HG03025 (cell line): ENCODE results near the gene SPTLC2.

Experiments used
- ATAC-seq: cut with Tn5 transposase; IDR thresholded peaks from one replicate; pipeline ENCODE4 v1.9.1; 2021; ENCODE audit warnings: mild to moderate bottlenecking, moderate library complexity; ENCODE audit not compliant: unreplicated experiment, low FRiP score

SPTLC2 gene

DNA sequence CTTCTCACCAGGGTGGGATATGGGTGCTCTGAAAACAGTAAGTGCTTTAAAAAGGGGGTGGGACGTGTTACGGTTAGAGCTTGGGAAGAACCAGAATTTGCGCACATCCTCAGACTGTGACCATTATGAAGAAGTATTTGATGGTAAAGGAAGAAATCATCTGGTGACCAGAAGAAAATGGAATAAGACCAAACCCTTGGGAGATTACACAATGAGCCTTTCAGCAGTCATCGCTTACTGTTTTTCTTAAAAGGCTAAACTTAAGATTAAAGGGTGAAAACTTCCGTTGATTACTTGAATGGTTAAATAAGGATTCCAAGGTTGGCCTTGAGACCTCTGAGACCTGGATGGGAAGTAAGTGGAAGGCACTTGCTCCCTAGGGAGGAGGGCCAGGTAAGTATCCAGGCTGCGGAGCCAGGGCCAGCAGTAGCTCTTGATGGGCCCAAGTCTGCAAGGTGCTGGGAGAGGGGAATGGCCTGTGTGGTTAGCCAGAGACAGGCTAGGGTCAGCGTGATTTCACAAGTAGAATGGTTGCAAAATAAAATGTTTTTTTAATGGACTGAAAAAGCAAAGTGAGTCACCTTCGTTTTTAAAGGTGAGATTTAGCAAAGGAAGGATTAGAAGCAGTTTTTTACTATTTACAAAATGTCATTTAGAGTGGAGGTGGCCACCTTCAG, 104.8 kb downstream of the SPTLC2 start:
- ATAC-seq = no peak

DNA sequence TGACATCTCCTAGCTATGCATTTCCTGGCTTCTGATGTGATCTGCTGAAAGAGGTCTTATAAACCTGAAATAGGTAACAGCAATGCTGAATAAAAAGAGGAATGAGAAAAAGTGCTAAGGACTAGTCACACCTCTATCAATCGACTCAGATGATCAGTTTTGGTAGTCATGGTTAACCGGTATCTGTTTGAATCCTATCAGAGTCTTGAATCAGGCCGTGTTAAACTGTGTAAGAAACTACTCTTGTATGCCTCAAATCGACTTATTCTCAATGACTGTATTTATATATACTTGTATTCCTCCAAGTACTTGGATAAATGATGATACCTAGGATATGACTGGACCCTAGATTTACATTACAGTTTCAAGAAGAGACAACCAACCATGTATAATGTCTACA, 107.1 kb downstream of the SPTLC2 start:
- ATAC-seq = no peak

DNA sequence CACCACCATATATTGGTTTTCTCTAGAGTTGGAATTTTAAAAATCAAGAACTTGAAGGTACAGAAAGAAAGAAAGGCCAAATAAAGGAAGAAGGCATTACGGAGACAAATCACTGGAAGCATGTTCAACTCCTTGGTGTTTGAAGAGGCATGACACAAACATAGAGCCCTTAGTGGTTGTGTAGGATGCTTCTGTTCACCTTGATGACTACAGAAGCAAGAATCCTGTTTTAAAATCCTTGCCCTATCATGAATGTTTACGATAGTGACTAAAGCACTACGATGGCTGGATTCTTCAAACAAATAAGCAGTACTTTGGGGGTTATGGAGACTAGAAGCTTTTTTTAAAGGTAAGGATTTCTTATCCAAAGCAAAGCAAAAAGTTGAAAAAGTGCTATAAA, 107.6 kb downstream of the SPTLC2 start:
- ATAC-seq = no peak

DNA sequence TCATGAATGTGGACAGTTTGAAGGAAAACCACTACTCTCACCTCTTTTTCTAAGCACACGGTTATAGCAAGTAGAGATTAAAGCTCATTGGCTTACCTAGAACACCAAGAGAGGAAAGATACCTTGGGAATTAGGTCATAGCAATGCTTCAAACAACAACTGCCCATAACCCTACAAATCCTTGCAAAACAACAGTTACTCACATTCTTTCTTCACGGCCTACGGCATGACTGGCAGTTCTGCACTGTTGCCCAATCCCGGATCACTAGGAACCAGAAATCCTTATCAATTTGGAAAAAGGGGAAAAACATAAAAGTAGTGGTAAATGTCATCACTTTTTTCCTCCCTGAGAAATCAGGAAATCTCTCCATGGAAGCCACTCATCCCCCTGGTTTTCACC, 108.2 kb downstream of the SPTLC2 start:
- ATAC-seq = no peak

DNA sequence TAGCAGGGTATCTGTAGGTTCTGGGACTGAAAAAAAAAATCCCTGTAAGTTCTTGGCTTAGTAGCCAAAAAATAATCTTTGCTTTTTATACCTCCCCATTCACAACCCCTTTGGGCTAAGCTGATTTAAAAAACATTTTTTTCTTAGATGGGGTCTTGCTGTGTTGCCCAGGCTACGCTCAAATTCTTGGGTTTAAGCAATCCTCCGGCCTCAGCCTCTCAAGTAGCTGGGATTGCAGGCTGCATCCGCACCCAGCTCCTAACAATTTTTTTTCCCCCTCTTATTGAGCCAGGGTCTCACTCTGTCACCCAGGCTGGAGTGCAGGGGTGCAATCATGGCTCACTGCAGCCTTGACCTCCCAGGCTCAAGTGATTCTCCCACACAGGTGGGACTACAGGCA, 108.7 kb downstream of the SPTLC2 start:
- no peak for ATAC-seq

DNA sequence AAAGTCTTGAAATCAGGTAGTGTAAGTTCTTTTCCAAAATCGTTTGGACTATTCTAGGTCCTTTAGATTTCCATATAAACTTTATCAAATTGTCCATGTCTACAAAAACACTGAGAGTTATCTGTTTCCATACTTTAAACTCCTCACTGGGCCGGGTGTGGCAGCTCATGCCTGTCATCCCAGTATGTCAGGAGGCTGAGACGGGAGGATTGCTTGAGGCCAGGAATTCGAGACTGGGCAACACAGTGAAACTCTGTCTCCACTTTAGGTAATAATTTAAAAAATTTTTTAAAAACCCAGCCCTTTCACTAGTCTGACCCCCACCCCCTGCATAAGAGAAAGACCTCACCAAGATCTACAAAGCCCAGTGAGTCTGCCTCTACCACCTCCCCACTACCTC, 111.4 kb downstream of the SPTLC2 start:
- no peak for ATAC-seq

DNA sequence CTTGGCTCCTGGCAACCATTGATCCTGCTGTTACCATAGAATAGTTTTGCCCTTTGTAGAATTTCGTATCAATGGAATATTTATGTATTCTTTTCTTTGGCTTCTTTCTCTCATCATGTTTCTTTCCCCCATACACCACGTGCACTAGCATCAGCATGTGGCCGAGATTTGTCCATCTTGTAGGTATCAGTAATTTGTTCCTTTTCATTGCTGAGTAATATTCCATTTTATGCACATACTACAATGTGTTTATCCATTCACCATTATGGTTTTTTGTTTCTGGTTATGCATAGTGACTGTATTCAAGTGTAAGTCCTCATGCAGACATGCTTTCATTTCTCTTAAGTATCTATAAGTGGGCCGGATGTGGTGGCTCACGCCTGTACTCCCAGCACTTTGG, 113.3 kb downstream of the SPTLC2 start:
- no peak for ATAC-seq

DNA sequence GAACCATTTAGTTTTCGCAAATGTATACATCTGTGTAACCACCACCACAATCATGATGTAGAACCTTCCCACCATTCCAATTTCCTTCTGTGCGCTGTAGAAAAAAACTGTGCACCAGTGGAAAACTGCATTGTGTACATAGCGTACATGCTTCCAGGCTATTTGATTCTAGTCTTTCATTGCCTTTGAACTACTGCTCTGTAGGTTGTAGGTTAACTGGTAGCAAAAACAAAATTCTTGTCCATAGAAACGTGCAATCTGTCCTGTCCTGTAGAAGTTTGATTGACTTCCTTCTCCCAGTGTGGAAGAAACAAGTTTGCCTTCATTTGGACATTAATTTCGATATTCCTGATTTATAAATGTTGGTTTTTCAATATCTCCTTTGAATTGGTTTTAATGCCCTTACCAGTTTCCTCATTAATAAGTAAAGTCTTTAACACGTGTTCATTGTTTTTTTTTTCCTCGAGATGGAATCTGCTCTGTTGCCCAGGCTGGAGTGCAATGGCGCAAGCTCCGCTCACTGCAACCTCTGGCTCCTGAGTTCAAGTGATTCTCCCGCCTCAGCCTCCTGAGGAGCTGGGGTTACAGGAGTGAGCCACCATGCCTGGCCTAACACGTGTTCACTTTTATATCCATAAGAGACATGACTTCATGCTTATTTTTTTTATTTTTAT, 114.2 kb downstream of the SPTLC2 start:
- no peak for ATAC-seq

DNA sequence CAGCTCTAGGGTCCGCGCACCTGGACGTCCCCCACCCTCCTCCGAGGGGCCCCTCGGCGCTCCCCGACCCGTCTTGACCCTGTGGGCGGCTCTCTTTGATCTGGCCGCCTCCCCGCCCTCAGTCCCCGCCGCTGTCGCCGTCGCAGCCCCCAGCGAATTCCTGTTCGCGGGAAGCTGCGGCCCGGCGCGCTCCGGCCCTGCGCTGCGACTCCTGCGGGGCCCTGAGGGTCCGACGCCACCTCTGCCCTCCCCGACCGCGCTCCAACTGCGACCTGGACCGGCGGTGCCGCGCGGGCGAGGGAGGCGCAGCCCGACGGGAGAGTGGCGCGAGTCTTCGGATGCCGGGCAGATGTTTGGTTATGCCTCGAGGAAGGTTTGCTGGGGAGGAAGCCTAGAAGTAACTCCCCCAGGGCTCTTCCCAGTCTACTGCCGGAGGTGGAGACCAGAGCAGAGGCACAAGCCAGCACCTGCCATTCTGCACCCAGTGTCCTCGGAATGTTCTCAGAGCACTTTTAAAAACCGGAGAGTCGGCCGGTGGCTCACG, 117.4 kb downstream of the SPTLC2 start:
- ATAC-seq = peak; percentile 20

DNA sequence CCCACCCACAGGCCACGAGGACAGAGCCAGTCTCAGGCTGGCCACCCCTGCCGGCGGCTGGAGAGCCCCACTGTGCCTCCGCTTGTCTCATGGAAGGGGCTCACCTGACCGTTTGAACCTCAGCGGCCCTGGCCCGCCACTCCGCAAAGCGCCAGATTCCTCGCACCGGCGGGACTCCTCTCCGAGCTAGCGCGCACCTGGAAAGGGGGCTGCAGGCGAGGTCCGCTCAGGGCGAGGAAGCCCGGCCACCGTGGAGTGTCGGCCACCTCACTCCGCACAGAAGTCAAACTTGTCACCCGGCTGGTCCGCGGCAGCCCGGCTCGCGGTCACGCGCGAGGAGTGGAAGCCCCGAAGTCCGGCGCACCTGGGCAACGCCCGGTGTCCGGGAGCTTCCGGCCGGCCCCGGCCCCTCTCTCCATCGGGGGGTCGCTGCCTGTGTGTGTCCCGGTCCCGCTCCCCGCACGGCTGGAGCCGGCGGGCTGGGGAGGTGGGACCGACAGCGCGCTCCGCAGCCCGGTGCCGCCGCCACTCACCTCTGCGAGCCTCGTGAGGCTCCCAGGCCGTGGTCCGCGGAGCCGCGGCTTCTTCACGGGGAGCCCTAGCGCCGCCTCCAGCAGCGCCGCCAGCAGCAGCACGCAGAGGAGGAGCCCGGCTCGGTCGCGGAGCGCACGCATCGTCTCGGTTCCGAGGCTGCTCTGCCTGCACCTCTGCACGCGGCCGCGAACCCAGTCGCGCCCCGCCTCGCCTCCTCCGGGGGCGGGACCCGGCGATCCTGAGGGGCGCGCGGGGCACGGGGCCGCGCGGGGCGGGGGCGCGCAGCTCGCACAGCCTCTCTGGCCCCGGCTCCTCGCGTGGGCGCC, 118.1 kb downstream of the SPTLC2 start, which contains the start of gene ISM2:
ISM2 (minus strand) TSS at position 697 of the 860 bp plus-strand sequence; CDS start at position 674, 23 bp downstream.
- ATAC-seq = peak; percentile 66

DNA sequence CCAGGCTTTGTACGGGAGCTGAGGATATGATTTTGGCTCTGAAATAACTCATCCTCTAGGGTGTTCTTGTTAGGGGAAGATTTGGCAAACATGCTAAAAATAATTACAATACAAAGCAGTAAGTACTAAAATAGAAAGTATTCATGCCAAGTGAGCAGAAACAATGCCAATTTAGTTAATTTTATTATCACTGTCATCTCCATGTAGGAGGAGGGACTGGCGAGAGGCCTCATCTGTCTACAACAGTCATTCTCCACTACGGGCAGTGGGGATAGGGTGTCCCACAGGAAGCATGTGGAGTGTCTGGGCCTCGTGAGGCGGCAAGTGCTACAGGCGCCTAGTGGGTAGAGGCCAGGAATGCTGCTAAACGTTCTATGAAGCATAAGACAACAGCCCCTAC, 121.1 kb downstream of the SPTLC2 start:
- no peak for ATAC-seq

DNA sequence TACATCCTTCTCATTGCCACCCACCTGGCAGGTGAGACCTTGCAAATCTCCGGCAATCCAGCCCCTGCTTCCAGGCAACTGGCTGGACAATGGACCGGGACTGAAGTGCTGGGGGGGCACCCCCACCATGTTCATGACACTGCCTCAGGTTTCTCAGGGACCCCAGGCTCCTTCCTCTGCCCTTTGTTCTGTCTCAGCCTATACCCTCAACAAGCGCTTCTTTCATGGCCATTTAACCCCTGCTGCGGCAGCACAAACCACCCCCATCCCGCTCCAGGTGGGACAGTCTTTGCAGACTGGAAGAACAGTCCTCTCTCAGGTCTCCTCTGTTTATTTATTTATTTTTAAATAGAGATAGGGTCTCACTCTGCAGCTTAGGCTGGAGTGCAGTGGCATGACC, 125.4 kb downstream of the SPTLC2 start:
- no peak for ATAC-seq

DNA sequence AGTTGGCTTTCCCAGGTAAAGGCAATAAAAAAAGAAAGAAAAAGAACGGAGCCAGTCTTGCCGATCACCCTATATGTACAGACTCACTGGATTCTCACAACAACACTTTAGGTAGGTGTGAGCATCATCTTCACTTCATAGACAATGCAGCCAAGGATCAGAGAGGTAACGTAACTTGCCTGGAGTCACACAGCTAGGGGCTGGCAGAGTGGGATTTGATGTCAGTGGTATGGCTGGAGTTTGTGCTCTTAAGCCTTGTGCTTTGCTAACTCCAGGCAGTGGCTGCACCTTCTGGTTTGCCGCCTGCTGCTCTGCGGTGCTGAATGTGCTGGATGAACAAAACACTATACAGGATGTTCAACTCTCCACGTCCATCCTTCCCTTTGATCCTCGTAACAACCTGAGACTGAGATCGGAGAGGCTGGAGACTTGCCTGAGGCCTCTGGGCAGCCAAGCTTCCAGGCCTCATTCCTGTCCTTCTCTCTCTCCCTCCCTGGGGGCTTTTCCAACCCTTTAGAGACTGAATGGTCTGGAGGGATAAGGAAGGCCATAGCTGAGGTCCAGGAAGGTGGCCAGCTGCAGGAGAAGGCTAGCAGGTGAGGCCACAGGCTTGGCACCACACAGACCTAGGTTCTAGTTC, 126.0 kb downstream of the SPTLC2 start:
- no peak for ATAC-seq

DNA sequence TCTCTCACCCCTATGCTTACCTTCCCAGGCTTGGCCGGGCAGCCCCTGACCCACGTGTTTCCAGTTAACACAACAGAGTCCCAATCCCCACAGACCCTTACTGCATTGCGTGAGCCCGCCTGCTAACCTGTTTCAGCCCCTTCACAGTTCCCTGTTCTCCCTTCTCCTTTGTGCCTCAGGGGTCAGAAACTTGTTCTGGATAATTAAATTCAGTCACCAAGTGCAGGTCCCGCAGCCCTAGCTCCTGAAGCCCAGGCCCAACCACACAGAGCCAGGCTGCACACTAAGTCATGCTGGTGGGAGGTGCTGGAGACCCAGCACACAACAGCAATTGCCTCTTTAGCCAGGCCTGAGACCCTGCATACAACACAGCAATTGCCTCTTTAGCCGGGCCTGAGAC, 127.4 kb downstream of the SPTLC2 start:
- no peak for ATAC-seq

DNA sequence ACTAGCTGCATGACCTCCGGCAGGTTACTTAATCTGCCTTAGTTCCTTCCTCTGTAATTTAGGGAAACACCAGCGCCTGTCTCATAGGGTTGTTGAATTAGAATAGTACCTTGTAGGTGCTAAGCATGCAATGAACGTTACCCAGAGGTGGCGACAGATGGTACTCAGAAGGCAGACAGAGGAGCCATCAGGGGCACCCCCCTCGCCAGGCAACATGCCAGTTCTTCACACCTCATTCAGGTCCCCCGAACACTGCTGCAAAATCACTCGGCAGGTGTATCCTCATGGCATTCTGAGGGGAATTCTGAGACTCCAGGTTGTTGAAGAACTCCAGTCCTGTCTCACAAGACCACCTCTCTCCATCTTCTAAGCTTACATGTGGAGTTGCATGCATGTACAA, 127.9 kb downstream of the SPTLC2 start:
- no peak for ATAC-seq

DNA sequence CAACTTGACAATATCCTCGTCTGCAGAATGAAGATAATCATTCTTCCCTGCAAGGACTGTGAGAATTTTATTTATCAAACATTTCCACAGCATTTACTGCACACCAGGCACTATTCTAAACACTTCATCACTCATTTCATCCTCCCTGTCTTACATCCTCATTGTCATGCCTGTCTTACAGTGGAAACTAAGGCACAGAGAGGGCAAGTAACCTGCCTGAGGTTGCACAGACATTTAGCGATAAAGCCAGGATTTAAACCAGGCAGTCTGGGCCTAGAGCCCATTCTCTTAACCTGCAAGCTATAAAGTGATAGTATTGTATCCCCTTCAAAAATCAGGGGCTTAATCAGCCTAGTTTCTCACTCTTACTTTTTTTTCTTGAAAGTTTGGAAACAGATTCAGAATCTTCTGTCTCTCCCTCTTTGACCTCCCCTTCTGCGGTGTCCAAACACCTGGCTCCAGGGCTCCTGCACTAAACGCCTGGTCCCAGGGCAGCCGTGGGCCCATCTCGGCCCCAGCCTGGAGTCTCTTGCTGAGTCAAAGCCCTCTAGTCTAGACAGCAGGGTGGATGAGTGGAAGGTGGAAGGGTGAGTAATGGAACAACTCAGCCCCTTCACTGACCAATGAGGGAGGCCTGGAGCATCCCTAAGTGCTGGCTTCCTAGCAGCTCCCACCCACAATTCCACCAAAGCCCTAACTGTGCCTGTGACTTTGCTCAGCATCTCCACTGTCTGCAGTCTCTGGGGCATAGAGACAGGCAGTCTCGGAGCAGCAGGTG, 130.3 kb downstream of the SPTLC2 start:
- no peak for ATAC-seq

DNA sequence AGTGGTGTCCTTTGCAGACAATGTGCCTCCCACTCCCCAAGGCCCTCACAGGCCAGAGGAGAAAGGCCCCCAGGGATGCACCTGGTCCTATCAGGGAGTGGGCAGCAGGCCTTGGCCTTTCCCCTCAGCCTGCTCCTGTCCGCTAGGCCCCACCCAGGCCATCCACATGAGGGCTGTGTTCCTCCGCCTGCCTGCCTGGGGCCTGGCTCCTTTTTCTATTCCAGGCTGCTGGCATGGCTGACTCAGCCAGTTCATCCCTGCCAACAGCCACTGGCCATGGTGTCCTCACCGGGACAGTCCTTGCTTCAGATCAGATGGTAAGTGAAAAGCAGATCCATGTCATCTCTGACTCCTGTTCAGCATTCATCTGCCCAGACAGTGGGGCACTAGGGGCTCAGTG, 131.2 kb downstream of the SPTLC2 start:
- no peak for ATAC-seq

DNA sequence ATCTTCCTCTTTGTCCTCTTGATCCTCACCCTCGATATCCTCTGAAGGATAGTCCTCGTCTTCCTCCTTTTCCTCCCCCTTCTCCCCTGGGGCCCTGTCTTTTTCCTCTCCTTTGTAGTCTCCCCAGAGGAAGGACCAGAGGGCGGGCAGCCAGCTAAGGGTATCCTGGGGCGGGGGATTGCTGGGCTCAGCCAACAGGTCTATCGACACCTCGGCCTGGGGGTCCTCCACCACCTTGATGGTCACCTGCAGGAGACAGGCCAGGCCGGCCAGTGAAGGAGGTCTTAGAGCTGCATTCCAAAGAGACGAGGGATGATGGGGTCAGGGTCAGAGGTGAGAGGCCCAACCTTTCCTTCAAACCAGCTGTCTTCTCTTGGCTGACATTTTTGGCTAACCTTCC, 134.0 kb downstream of the SPTLC2 start:
- no peak for ATAC-seq

DNA sequence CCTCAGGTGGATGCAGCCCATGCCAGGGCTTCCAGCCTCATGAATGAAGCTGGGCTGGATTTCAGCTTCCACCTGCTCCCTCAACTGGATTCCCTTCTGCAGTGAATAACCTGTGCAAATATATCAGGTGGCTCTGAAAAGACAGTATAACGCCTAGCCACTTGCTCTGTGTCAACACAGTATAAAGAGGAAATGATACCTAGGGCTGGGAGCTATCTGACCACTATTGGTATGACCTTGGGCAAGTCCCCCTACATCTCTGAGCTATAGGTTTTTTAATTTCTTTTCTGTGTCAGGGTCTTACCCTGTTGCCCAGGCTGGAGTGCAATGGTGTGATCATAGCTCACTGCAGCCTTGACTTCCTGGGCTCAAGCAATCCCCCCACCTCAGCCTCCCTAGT, 137.6 kb downstream of the SPTLC2 start:
- no peak for ATAC-seq

DNA sequence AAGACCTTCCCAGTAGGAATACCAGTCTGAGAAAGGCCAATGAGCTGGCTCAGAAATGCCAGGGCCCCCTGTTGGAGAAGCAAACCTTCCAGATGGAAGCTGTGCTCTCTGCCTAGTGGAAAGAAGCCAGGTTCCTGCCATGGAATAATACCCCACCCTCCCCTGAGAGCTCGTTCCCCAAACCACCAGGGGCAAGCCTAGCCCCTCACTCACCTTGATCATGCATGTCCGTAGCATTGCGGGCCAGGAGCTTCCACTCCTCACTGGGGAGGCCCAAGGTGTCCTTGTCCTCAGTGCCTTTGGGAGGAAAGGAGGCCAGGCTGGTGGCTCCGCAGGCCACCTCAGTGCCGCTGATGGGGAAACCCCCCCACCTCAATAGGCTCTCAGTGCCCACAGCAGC, 138.4 kb downstream of the SPTLC2 start:
- no peak for ATAC-seq
